Keratinocyte (primary cell): ENCODE measurements around the gene SMARCC2. TPM values are rescaled to one million over a fixed set of nuclear protein-coding genes. Genes with fewer than 3 reads are reported as not detected.

Source experiments
- DNase-seq: peaks from one replicate; pipeline ENCODE4 v3.0.0-alpha.2; 2011; ENCODE audit warnings: low read depth, missing footprints, low spot score
- FAIRE-seq: peaks from 2 replicates; lab custom pipeline; 2011; peaks lifted over from hg19 to GRCh38; lab: Jason Lieb, UNC
- H2AFZ ChIP-seq: 2 replicates; pipeline ENCODE4 v1.6.0; 2012; ENCODE audit warnings: low read length, control low read depth, inconsistent platforms; ENCODE audit not compliant: control insufficient read depth
- H3K27ac ChIP-seq: 2 replicates; pipeline ENCODE4 v1.5.1; 2011; ENCODE audit warnings: low read length; ENCODE audit not compliant: control insufficient read depth, insufficient read depth
- H3K27me3 ChIP-seq: 3 replicates; pipeline ENCODE4 v1.6.0; 2011; ENCODE audit warnings: low read length; ENCODE audit not compliant: control insufficient read depth, insufficient read depth; ENCODE audit errors: extremely low read depth
- H3K36me3 ChIP-seq, 2 experiments: 2 replicates in 1 of 2; 3 replicates in 1 of 2; pipeline ENCODE4 v1.5.1; 2011; ENCODE audit warnings: low read length in 2 of 2, mild to moderate bottlenecking in 1 of 2; ENCODE audit not compliant: control insufficient read depth in 2 of 2, insufficient read depth in 2 of 2; ENCODE audit errors: extremely low read depth in 1 of 2
- H3K4me1 ChIP-seq: 3 replicates; pipeline ENCODE4 v1.5.1; 2011; ENCODE audit warnings: low read length; ENCODE audit not compliant: control insufficient read depth, insufficient read depth; ENCODE audit errors: extremely low read depth
- H3K4me2 ChIP-seq: 3 replicates; pipeline ENCODE4 v1.6.0; 2011; ENCODE audit warnings: low read depth, low read length; ENCODE audit not compliant: control insufficient read depth, insufficient read depth; ENCODE audit errors: extremely low read depth
- H3K4me3 ChIP-seq, 3 experiments: fragments of 200-600 bp in 1 of 3; sonication (generic) in 1 of 3; 2 replicates in 2 of 3; 3 replicates in 1 of 3; pipeline ENCODE4 v1.5.1; 2011 to 2016; ENCODE audit warnings: low read length in 3 of 3, mild to moderate bottlenecking in 3 of 3, control low read depth in 2 of 3, inconsistent platforms in 1 of 3, low read depth in 1 of 3, mixed read lengths in 1 of 3, mixed run types in 1 of 3, moderate library complexity in 1 of 3; ENCODE audit not compliant: control insufficient read depth in 2 of 3, insufficient read depth in 2 of 3; ENCODE audit errors: extremely low read depth in 1 of 3
- H3K79me2 ChIP-seq: 2 replicates; pipeline ENCODE4 v1.6.0; 2012; ENCODE audit warnings: low read length; ENCODE audit not compliant: control insufficient read depth, insufficient read depth
- H3K9ac ChIP-seq: 3 replicates; pipeline ENCODE4 v1.6.0; 2011; ENCODE audit warnings: low read length; ENCODE audit not compliant: control insufficient read depth, insufficient read depth; ENCODE audit errors: extremely low read depth
- H3K9me1 ChIP-seq: 3 replicates; pipeline ENCODE4 v1.6.0; 2011; ENCODE audit warnings: low read length; ENCODE audit not compliant: control insufficient read depth, insufficient read depth; ENCODE audit errors: extremely low read depth
- H3K9me3 ChIP-seq: 2 replicates; pipeline ENCODE4 v1.5.1; 2012; ENCODE audit warnings: low read depth, low read length; ENCODE audit not compliant: control insufficient read depth
- H4K20me1 ChIP-seq: 3 replicates; pipeline ENCODE4 v1.6.0; 2011; ENCODE audit warnings: low read length; ENCODE audit not compliant: control insufficient read depth, insufficient read depth; ENCODE audit errors: extremely low read depth
- CTCF ChIP-seq, 3 experiments: IDR thresholded peaks in 1 of 3; conservative IDR thresholded peaks in 1 of 3; optimal IDR thresholded peaks in 1 of 3; 2 replicates in 2 of 3; 3 replicates in 1 of 3; pipeline versions ENCODE3 to v1.5.1; 2011; ENCODE audit warnings: low read length in 3 of 3, mild to moderate bottlenecking in 3 of 3, moderate library complexity in 2 of 3, control low read depth in 1 of 3, inconsistent platforms in 1 of 3; ENCODE audit not compliant: insufficient read depth in 2 of 3; ENCODE audit errors: extremely low read depth in 1 of 3
- EZH2 ChIP-seq: IDR thresholded peaks from one replicate; pipeline ENCODE4 v1.6.1; 2012; ENCODE audit warnings: inconsistent platforms, mild to moderate bottlenecking, low read length, moderate library complexity
- dilution Hi-C: fragments of 300-500 bp; cut with MboI; formaldehyde crosslinking; loops from one replicate; pipeline ENCODE4 v1.7.0; 2020; ENCODE audit warnings: low sequenced_read_pairs; ENCODE audit not compliant: extremely low pct_ligation_motif_present
- polyA plus RNA-seq, 5 experiments: library from polyadenylated mRNA; depleted of rRNA in 3 of 5; stranded (reverse) in 3 of 5; stranded (forward) in 1 of 5; unstranded in 1 of 5; fragments of >200 nt; gene quantifications; 1 replicate in 1 of 5; 2 replicates in 3 of 5; 3 replicates in 1 of 5; pipeline versions ENCODE4 v1.2.1 to v1.2.3, GENCODE V29; 2011 to 2012; ENCODE audit warnings: missing spikeins in 2 of 5, low read depth in 1 of 5, low replicate concordance in 1 of 5

Gene SMARCC2
- polyA plus RNA-seq, 1 donor (not counting 4 experiments of a cell fraction or from before 2014, with no cell fraction given), result 32.5 TPM

DNA sequence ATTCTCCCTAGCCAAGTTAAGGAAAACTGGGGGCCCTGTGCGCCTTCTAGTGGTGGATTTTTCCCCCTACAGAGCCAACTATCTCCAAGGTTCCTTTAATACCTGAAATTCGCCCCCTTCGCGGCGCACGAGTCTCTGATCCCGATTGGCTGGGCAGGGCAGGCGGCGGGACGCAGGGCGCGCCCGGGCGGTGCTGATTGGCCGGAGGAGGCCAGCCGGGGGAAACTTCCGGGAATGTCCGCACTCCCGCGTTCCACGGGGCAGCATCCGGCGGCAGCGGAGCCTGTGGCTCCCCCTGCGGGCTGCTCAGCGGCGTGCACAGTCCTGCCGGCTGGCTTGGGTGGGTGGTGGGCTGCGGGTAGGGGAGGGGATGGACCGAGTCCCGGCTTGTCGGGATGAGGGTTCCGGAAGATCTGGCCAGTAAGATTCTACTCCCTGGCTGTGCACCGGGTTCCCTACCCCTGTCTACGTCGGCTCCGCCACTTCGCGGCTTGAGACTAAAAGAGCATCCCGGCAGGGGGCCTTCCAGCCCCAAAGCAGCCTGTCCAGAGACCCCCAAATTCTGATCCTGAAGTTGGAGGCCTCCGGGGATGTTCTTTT lies 34.9 kb upstream of the SMARCC2 start, which contains the start of gene NABP2:
TSS of gene NABP2 (plus strand) at position 241 of the 600 bp plus-strand sequence. CDS start 515 bp downstream, outside the sequence.
- peak within 1 kb of the TSS; percentile 96 for H3K4me2 ChIP-seq
- H3K79me2 ChIP-seq, result peaks cover 24% of the 10 kb centered on the region
- dilution Hi-C loops, result no loop called here
- TF ChIP-seq CTCF (optimal IDR thresholded peaks at IDR 0.05 in 1 of 3, IDR thresholded peaks at IDR 0.05 in 1 of 3, conservative IDR thresholded peaks at IDR 0.05 in 1 of 3; ENCODE audit: extremely low read depth in 1 of 3, insufficient read depth in 2 of 3, low read length in 3 of 3) (peak; percentile 80 to 89 (median 80)), EZH2 (no peak)
- FAIRE-seq (no peak), DNase-seq (peak; percentile 80)
- H2AFZ ChIP-seq, result peak within 1 kb of the TSS; percentile 94
- peak within 1 kb of the TSS; percentile 49 for H3K27ac ChIP-seq
- no peaks in the 10 kb centered on the region for H3K9me1 ChIP-seq
- H3K9me3 ChIP-seq, result no peaks in the 10 kb centered on the region
- peaks cover 0 to 4% of the 10 kb centered on the region in 2 experiments for H3K36me3 ChIP-seq
- peak within 1 kb of the TSS; percentile 55 to 94 (median 87) for H3K4me3 ChIP-seq
- peak within 1 kb of the TSS; percentile 80 for H3K9ac ChIP-seq
- no peaks in the 10 kb centered on the region for H4K20me1 ChIP-seq
- peaks cover 24% of the 10 kb centered on the region for H3K4me1 ChIP-seq
- no peaks in the 10 kb centered on the region for H3K27me3 ChIP-seq

DNA sequence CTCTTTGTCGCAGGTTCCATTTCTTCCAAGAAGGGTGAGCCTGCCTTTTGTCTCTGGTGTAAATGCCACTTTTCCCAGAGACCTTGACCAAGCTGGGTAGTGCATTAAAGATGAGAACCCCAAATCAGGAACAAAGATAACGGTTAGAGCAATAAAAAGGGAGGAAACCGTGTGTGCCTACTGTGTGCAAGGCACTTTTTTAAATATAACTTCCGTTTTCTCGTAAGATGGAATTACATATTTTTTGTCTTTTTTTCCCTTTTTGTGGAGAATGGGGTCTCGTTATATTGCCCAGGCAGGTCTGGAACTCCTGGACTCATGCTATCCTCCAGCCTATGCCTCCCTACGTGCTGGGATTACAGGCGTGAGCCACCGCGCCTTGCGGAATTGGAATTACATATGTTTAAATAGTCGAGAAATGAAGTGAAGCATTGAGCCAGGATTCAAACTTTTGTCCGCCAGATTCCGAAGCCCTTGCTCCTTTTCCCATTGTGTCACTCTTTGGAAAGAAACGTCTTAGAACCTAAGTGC lies 34.4 kb upstream of the SMARCC2 start:
- no peaks in the 10 kb centered on the region for H3K9me1 ChIP-seq
- H2AFZ ChIP-seq, result peak overlapping the region; percentile 94
- no peaks in the 10 kb centered on the region for H3K27me3 ChIP-seq
- H3K36me3 ChIP-seq, result peaks cover 0 to 4% of the 10 kb centered on the region in 2 experiments
- TF ChIP-seq EZH2 (no peak), CTCF (optimal IDR thresholded peaks at IDR 0.05 in 1 of 3, IDR thresholded peaks at IDR 0.05 in 1 of 3, conservative IDR thresholded peaks at IDR 0.05 in 1 of 3; ENCODE audit: extremely low read depth in 1 of 3, insufficient read depth in 2 of 3, low read length in 3 of 3) (no peak)
- FAIRE-seq, result no peak
- H3K79me2 ChIP-seq, result peaks cover 26% of the 10 kb centered on the region
- peaks cover 24% of the 10 kb centered on the region for H3K4me1 ChIP-seq
- H3K9ac ChIP-seq, result peak overlapping the region; percentile 60
- peak overlapping the region; percentile 95 for H3K4me2 ChIP-seq
- dilution Hi-C loops, result no loop called here
- no peaks in the 10 kb centered on the region for H3K9me3 ChIP-seq
- H4K20me1 ChIP-seq, result no peaks in the 10 kb centered on the region
- H3K4me3 ChIP-seq, result peak overlapping the region; percentile 44 to 87 (median 55)
- peak overlapping the region; percentile 49 for H3K27ac ChIP-seq
- no peak for DNase-seq
